CD8-positive, alpha-beta memory T cell (primary cell): Measurements from ENCODE around the gene C3orf62. TPM values are rescaled to one million over a fixed set of nuclear protein-coding genes. Genes with fewer than 3 reads are reported as not detected.
"Not testable (repeated sequence)": the region's sequence is repeated elsewhere in the genome, so short reads cannot be mapped to it uniquely, and the experiment has no call there.

ENCODE experiments used
- CTCF ChIA-PET: fragments of 350-600 bp; sonication (Branson Sonifier 250); formaldehyde crosslinking; loops from one replicate; lab custom pipeline; 2021; ENCODE audit warnings: antibody characterized with exemption; lab: Charles Lee
- POLR2A ChIA-PET: fragments of 350-600 bp; sonication (Branson Sonifier 250); formaldehyde crosslinking; loops from one replicate; lab custom pipeline; 2021; ENCODE audit warnings: antibody characterized with exemption; lab: Charles Lee
- DNase-seq, 5 donors: peaks; one replicate each; pipeline versions ENCODE4 v3.0.0 to v3.0.0-alpha.2; 2020 to 2022; ENCODE audit warnings: mixed read lengths in 1 of 5
- H3K27ac ChIP-seq: one replicate; pipeline ENCODE4 v1.7.0; 2013; ENCODE audit warnings: low read depth, mild to moderate bottlenecking, low read length, moderate library complexity
- H3K27me3 ChIP-seq: 2 replicates; pipeline ENCODE4 v1.7.0; 2013; ENCODE audit warnings: low read length, mild to moderate bottlenecking; ENCODE audit not compliant: insufficient read depth, poor library complexity, severe bottlenecking
- H3K36me3 ChIP-seq: 2 replicates; pipeline ENCODE4 v1.7.0; 2013; ENCODE audit warnings: mild to moderate bottlenecking, low read length, moderate library complexity; ENCODE audit not compliant: insufficient read depth
- H3K4me1 ChIP-seq: 2 replicates; pipeline ENCODE4 v1.7.0; 2013; ENCODE audit warnings: mild to moderate bottlenecking, low read length, moderate library complexity; ENCODE audit not compliant: insufficient read depth
- H3K4me3 ChIP-seq: 2 replicates; pipeline ENCODE4 v1.7.0; 2013; ENCODE audit warnings: mild to moderate bottlenecking, low read length
- H3K9me3 ChIP-seq: 2 replicates; pipeline ENCODE4 v1.7.0; 2013; ENCODE audit warnings: mild to moderate bottlenecking, low read length
- H3K27ac Mint-ChIP-seq, 8 donors: one replicate each; pipeline ENCODE4 v1.8.0; 2020 to 2021; ENCODE audit warnings: mixed read lengths in 8 of 8, mild to moderate bottlenecking in 6 of 8, inconsistent platforms in 3 of 8, moderate library complexity in 3 of 8
- H3K27me3 Mint-ChIP-seq, 2 donors: one replicate each; pipeline ENCODE4 v1.8.0; 2020 to 2021; ENCODE audit warnings: mixed read lengths in 2 of 2, mild to moderate bottlenecking in 1 of 2, moderate library complexity in 1 of 2
- H3K36me3 Mint-ChIP-seq, 3 donors: one replicate each; pipeline ENCODE4 v1.8.0; 2020 to 2021; ENCODE audit warnings: mixed read lengths in 3 of 3, inconsistent platforms in 1 of 3, mild to moderate bottlenecking in 1 of 3
- H3K4me1 Mint-ChIP-seq, 3 donors: one replicate each; pipeline ENCODE4 v1.8.0; 2020 to 2021; ENCODE audit warnings: mixed read lengths in 3 of 3, inconsistent platforms in 1 of 3, mild to moderate bottlenecking in 1 of 3
- H3K4me3 Mint-ChIP-seq, 7 donors: one replicate each; pipeline ENCODE4 v1.8.0; 2020 to 2021; ENCODE audit warnings: mixed read lengths in 7 of 7, mild to moderate bottlenecking in 6 of 7, moderate library complexity in 4 of 7, inconsistent platforms in 2 of 7
- H3K9me3 Mint-ChIP-seq, 5 donors: one replicate each; pipeline ENCODE4 v1.8.0; 2020 to 2022; ENCODE audit warnings: mixed read lengths in 5 of 5, mild to moderate bottlenecking in 3 of 5, moderate library complexity in 2 of 5, inconsistent platforms in 1 of 5
- polyA plus RNA-seq: library from polyadenylated mRNA; unstranded; fragments of 300-500 nt; fragmentation: Illumina TruSeq; gene quantifications from one replicate; pipeline ENCODE4 v1.2.3, GENCODE V29; 2021
- total RNA-seq, 2 experiments: library from RNA; stranded (reverse); gene quantifications; one replicate each; pipeline ENCODE4 v1.2.3, GENCODE V29; 2021

The C3orf62 gene
- total and polyA plus RNA-seq, 3 experiments from 2014 or later: 1.8 to 6.6 (median 6.1) TPM

- ChIA-PET CTCF (no interaction called here), POLR2A (no interaction called here)
- no peak for DNase-seq
- Mint-ChIP-seq H3K4me3 (no peak overlapping the region), H3K9me3 (no peaks in the 10 kb centered on the region), H3K4me1 (no peaks in the 10 kb centered on the region), H3K27me3 (peaks cover 3 to 4% of the 10 kb centered on the region in 2 donors), H3K27ac (peak overlapping the region in 1 of 8 donors; percentile 50), H3K36me3 (no peaks in the 10 kb centered on the region)
- H3K9me3 ChIP-seq: no peaks in the 10 kb centered on the region
- no peaks in the 10 kb centered on the region for H3K27me3 ChIP-seq
- no peak overlapping the region for H3K27ac ChIP-seq
- H3K4me1 ChIP-seq: no peaks in the 10 kb centered on the region
- no peaks in the 10 kb centered on the region for H3K36me3 ChIP-seq
- no peak overlapping the region for H3K4me3 ChIP-seq
Measured at GRCh38 chr3:49248840-49249227, 28.2 kb downstream of the C3orf62 start.

GRCh38 chr3:49244581-49245205 lies 32.3 kb downstream of the C3orf62 start:
- no peak overlapping the region for H3K4me3 Mint-ChIP-seq

GRCh38 chr3:49240091-49240490 lies 36.9 kb downstream of the C3orf62 start:
- DNase-seq, H3K4me3 Mint-ChIP-seq, H3K27ac ChIP-seq, H3K9me3 ChIP-seq, H3K27me3 ChIP-seq, H3K4me3 ChIP-seq, H3K4me1 Mint-ChIP-seq, POLR2A ChIA-PET, H3K27ac Mint-ChIP-seq, H3K36me3 Mint-ChIP-seq, H3K36me3 ChIP-seq, CTCF ChIA-PET, H3K4me1 ChIP-seq: not testable (repeated sequence)
- Mint-ChIP-seq H3K9me3 (peaks cover 0 to 16% (median 9%) of the 10 kb centered on the region in 5 donors), H3K27me3 (peaks cover 10 to 11% of the 10 kb centered on the region in 2 donors)

More at GRCh38 chr3:49244581-49245205, 32.3 kb downstream of the C3orf62 start:
- Mint-ChIP-seq H3K36me3 (no peaks in the 10 kb centered on the region), H3K4me1 (no peaks in the 10 kb centered on the region), H3K9me3 (peaks cover 0 to 2% (median 0%) of the 10 kb centered on the region in 5 donors), H3K27me3 (peaks cover 4 to 8% of the 10 kb centered on the region in 2 donors), H3K27ac (peak overlapping the region in 1 of 8 donors; percentile 73)
- CTCF ChIA-PET: no interaction called here
- Histone ChIP-seq H3K4me3 (no peak overlapping the region), H3K27ac (no peak overlapping the region), H3K27me3 (no peaks in the 10 kb centered on the region), H3K9me3 (no peaks in the 10 kb centered on the region), H3K4me1 (no peaks in the 10 kb centered on the region), H3K36me3 (no peaks in the 10 kb centered on the region)
- DNase-seq: no peak
- POLR2A ChIA-PET: no interaction called here

- H3K36me3 ChIP-seq: no peaks in the 10 kb centered on the region
- CTCF ChIA-PET: interaction anchor here (0.9 kb wide), 1 partner anchor 17 kb away, joined by 3 read pairs; no protein-coding TSS in a partner anchor
- H3K27ac Mint-ChIP-seq: no peak overlapping the region
Measured at GRCh38 chr3:49238274-49239127, 38.5 kb downstream of the C3orf62 start.

GRCh38 chr3:49237344-49237743 lies 39.7 kb downstream of the C3orf62 start:
- no peaks in the 10 kb centered on the region for H3K4me1 ChIP-seq
- Mint-ChIP-seq H3K4me1 (no peaks in the 10 kb centered on the region), H3K27ac (no peak overlapping the region), H3K36me3 (peaks cover 0 to 18% (median 0%) of the 10 kb centered on the region in 3 donors), H3K27me3 (peaks cover 9 to 15% of the 10 kb centered on the region in 2 donors), H3K9me3 (peaks cover 5 to 36% (median 29%) of the 10 kb centered on the region in 5 donors), H3K4me3 (no peak overlapping the region)
- CTCF ChIA-PET: no interaction called here
- no peak overlapping the region for H3K27ac ChIP-seq
- H3K9me3 ChIP-seq: peaks cover 4% of the 10 kb centered on the region
- DNase-seq: no peak
- H3K27me3 ChIP-seq: no peaks in the 10 kb centered on the region
- H3K36me3 ChIP-seq: no peaks in the 10 kb centered on the region
- POLR2A ChIA-PET: no interaction called here
- H3K4me3 ChIP-seq: no peak overlapping the region

More at GRCh38 chr3:49238274-49239127, 38.5 kb downstream of the C3orf62 start:
- Histone ChIP-seq H3K4me3 (no peak overlapping the region), H3K27me3 (no peaks in the 10 kb centered on the region), H3K27ac (peak overlapping the region; percentile 61), H3K9me3 (no peaks in the 10 kb centered on the region), H3K4me1 (no peaks in the 10 kb centered on the region)
- Mint-ChIP-seq H3K27me3 (peaks cover 10 to 11% of the 10 kb centered on the region in 2 donors), H3K4me3 (no peak overlapping the region), H3K4me1 (no peaks in the 10 kb centered on the region), H3K36me3 (peaks cover 0 to 12% (median 0%) of the 10 kb centered on the region in 3 donors), H3K9me3 (peaks cover 0 to 25% (median 18%) of the 10 kb centered on the region in 5 donors)
- POLR2A ChIA-PET: interaction anchor here (0.5 kb wide), 2 partner anchors 26 to 328 kb away, joined by 3 to 4 read pairs; no protein-coding TSS in a partner anchor
- no peak for DNase-seq

GRCh38 chr3:49236226-49236625 lies 40.8 kb downstream of the C3orf62 start:
- CTCF ChIA-PET: interaction anchor here (0.6 kb wide), 1 partner anchor 535 kb away, joined by 3 read pairs; no protein-coding TSS in a partner anchor
- Mint-ChIP-seq H3K9me3 (peaks cover 10 to 44% (median 37%) of the 10 kb centered on the region in 5 donors), H3K27me3 (peaks cover 8 to 20% of the 10 kb centered on the region in 2 donors)

GRCh38 chr3:49228817-49229216 lies 48.2 kb downstream of the C3orf62 start:
- Mint-ChIP-seq H3K36me3 (peaks cover 0 to 42% (median 1%) of the 10 kb centered on the region in 3 donors), H3K27me3 (peaks cover 5 to 22% of the 10 kb centered on the region in 2 donors), H3K9me3 (peaks cover 46 to 76% (median 67%) of the 10 kb centered on the region in 5 donors)
- H3K4me3 Mint-ChIP-seq, H3K4me1 ChIP-seq, H3K4me3 ChIP-seq, H3K36me3 ChIP-seq, H3K27ac Mint-ChIP-seq, H3K27ac ChIP-seq, H3K4me1 Mint-ChIP-seq, POLR2A ChIA-PET, H3K9me3 ChIP-seq, H3K27me3 ChIP-seq, DNase-seq, CTCF ChIA-PET: not testable (repeated sequence)

More at GRCh38 chr3:49236226-49236625, 40.8 kb downstream of the C3orf62 start:
- Histone ChIP-seq H3K9me3 (peaks cover 4% of the 10 kb centered on the region), H3K27me3 (no peaks in the 10 kb centered on the region), H3K36me3 (no peaks in the 10 kb centered on the region), H3K4me1 (no peaks in the 10 kb centered on the region), H3K27ac (no peak overlapping the region), H3K4me3 (no peak overlapping the region)
- Mint-ChIP-seq H3K36me3 (peaks cover 0 to 23% (median 0%) of the 10 kb centered on the region in 3 donors), H3K4me3 (no peak overlapping the region), H3K4me1 (no peaks in the 10 kb centered on the region), H3K27ac (no peak overlapping the region)
- POLR2A ChIA-PET: no interaction called here
- no peak for DNase-seq

GRCh38 chr3:49222002-49222401 lies 55.0 kb downstream of the C3orf62 start:
- H3K4me3 Mint-ChIP-seq: no peak overlapping the region

More at GRCh38 chr3:49222002-49222401, 55.0 kb downstream of the C3orf62 start:
- H3K27me3 Mint-ChIP-seq: peaks cover 4 to 16% of the 10 kb centered on the region in 2 donors
- H3K27ac Mint-ChIP-seq: no peak overlapping the region
- no peak overlapping the region for H3K4me3 ChIP-seq
- H3K27me3 ChIP-seq: no peaks in the 10 kb centered on the region
- POLR2A ChIA-PET: no interaction called here
- H3K36me3 ChIP-seq: no peaks in the 10 kb centered on the region
- no peaks in the 10 kb centered on the region for H3K9me3 ChIP-seq
- no peaks in the 10 kb centered on the region for H3K4me1 Mint-ChIP-seq
- no peak overlapping the region for H3K27ac ChIP-seq
- no peak for DNase-seq
- CTCF ChIA-PET: no interaction called here
- H3K4me1 ChIP-seq: no peaks in the 10 kb centered on the region
- H3K36me3 Mint-ChIP-seq: peaks cover 0 to 8% (median 0%) of the 10 kb centered on the region in 3 donors
- peaks cover 4 to 15% (median 10%) of the 10 kb centered on the region in 5 donors for H3K9me3 Mint-ChIP-seq
